HFF-Myc (cell line): ENCODE measurements around the gene LGALS14.

ENCODE experiments used
- DNase-seq: peaks from one replicate; pipeline ENCODE4 v3.0.0-alpha.2; 2011; ENCODE audit warnings: low read depth; ENCODE audit errors: extremely low read depth
- H3K4me3 ChIP-seq: replicated peaks from 2 replicates; pipeline ENCODE4 v1.5.1; 2011; ENCODE audit warnings: low read depth, mild to moderate bottlenecking, control low read depth, low read length
- CTCF ChIP-seq: IDR thresholded peaks from 2 replicates; pipeline ENCODE4 v1.5.1; 2012; ENCODE audit warnings: mild to moderate bottlenecking, low read depth, low read length, control low read depth; ENCODE audit errors: missing control alignments

LGALS14 gene

DNA sequence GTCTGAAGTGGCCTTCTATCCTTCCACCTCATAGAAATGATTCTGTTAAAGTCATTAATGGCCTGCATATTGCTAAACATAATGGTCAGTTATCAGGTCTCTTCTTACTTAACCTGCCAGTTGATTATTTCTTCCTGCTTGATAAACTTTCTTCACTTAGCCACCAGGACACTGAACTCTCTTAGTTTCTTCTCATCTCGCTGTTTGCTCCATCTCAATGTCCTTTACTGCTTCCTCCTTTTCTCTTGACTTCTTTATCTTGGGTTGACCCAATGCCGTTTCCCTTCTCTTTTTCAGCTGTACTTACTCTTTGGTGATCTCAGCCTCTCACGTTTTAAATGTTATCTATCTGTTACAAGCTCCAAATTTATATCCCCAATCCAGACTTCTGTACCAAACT is 50.7 kb downstream of the LGALS14 start:
- H3K4me3 ChIP-seq: no peak overlapping the region
- no peak for TF ChIP-seq CTCF
- DNase-seq: no peak
